IgD-negative memory B cell (primary cell): ENCODE results near the gene MYO9B. TPM values are rescaled to one million over a fixed set of nuclear protein-coding genes. Genes with fewer than 3 reads are reported as not detected.

Experiments
- H3K27ac Mint-ChIP-seq, 3 donors: one replicate each; pipeline ENCODE4 v1.8.0; 2020 to 2022; ENCODE audit warnings: mild to moderate bottlenecking in 3 of 3, mixed read lengths in 3 of 3, moderate library complexity in 1 of 3
- H3K27me3 Mint-ChIP-seq: one replicate; pipeline ENCODE4 v1.8.0; 2021; ENCODE audit warnings: mixed read lengths
- H3K36me3 Mint-ChIP-seq: one replicate; pipeline ENCODE4 v1.8.0; 2020; ENCODE audit warnings: mild to moderate bottlenecking, mixed read lengths
- H3K4me1 Mint-ChIP-seq, 3 donors: one replicate each; pipeline ENCODE4 v1.8.0; 2020 to 2022; ENCODE audit warnings: mixed read lengths in 3 of 3, mild to moderate bottlenecking in 1 of 3
- H3K4me3 Mint-ChIP-seq, 4 donors: one replicate each; pipeline ENCODE4 v1.8.0; 2020 to 2022; ENCODE audit warnings: mild to moderate bottlenecking in 4 of 4, mixed read lengths in 4 of 4, moderate library complexity in 3 of 4
- H3K9me3 Mint-ChIP-seq, 3 donors: one replicate each; pipeline ENCODE4 v1.8.0; 2020 to 2021; ENCODE audit warnings: mixed read lengths in 3 of 3, mild to moderate bottlenecking in 1 of 3
- polyA plus RNA-seq: library from polyadenylated mRNA; unstranded; fragments of 300-500 nt; fragmentation: Illumina TruSeq; gene quantifications from one replicate; pipeline ENCODE4 v1.2.3, GENCODE V29; 2021

The MYO9B gene
- polyA plus RNA-seq, 1 donor from 2014 or later = 26.9 TPM

GRCh38 chr19:17197666-17198065 is 122.1 kb downstream of the MYO9B start:
- Mint-ChIP-seq H3K27ac (peak overlapping the region in 1 of 3 donors; percentile 45), H3K4me1 (peaks cover 0 to 2% (median 0%) of the 10 kb centered on the region in 3 donors), H3K9me3 (no peaks in the 10 kb centered on the region), H3K27me3 (no peaks in the 10 kb centered on the region), H3K4me3 (no peak overlapping the region), H3K36me3 (peaks cover 8% of the 10 kb centered on the region)

GRCh38 chr19:17200408-17201079 is 125.0 kb downstream of the MYO9B start:
- Mint-ChIP-seq H3K27me3 (no peaks in the 10 kb centered on the region), H3K27ac (no peak overlapping the region), H3K4me1 (peaks cover 0 to 4% (median 0%) of the 10 kb centered on the region in 3 donors), H3K9me3 (no peaks in the 10 kb centered on the region), H3K4me3 (no peak overlapping the region), H3K36me3 (peaks cover 13% of the 10 kb centered on the region)

- H3K9me3 Mint-ChIP-seq = no peaks in the 10 kb centered on the region
- no peaks in the 10 kb centered on the region for H3K27me3 Mint-ChIP-seq
- H3K27ac Mint-ChIP-seq = peak overlapping the region in 1 of 3 donors; percentile 53
- H3K4me3 Mint-ChIP-seq = no peak overlapping the region
- peaks cover 8% of the 10 kb centered on the region for H3K36me3 Mint-ChIP-seq
- peaks cover 0 to 2% (median 0%) of the 10 kb centered on the region in 3 donors for H3K4me1 Mint-ChIP-seq
Observed at GRCh38 chr19:17202249-17202648, 126.7 kb downstream of the MYO9B start.

GRCh38 chr19:17202713-17203112 is 127.1 kb downstream of the MYO9B start:
- Mint-ChIP-seq H3K4me1 (peaks cover 0 to 2% (median 0%) of the 10 kb centered on the region in 3 donors), H3K27ac (peak overlapping the region in 2 of 3 donors; percentile 31 to 53)

DNA sequence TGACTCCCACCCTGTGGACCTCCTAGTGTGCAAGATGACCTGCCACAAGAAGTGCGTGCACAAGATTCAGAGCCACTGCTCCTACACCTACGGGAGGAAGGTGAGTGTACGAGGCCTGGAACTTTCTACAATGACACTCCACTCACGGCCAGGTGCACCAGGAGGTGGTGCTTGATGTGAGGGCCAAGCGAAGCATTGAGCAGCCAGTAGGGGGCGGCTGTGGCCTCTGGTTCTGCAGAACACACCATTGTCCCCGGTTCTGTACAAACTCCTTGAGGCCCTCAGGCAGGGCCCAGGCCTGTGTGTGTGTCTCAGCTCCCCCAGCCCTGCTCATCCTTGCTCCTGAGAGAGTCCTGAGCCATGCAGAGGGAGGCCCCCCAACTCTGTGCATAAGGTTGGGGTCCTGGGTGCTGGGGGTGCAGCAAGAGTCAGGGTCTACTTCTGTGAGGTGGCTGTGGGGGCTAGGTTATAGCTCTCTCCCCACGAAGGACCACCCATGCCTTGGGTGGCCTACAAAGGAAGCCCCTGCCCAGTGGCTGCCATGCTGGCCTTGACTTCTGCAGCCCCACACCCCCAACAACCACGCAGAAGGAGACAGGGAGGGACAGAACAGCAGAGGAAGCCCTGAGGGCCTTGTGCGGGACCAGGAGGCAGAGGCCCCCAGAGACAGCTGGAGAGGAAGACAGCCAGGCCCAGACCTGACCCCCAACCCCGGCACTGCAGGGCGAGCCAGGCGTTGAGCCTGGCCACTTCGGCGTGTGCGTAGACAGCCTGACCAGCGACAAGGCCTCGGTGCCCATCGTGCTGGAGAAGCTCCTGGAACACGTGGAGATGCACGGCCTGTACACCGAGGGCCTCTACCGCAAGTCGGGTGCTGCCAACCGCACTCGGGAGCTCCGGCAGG is 129.9 kb downstream of the MYO9B start:
- Mint-ChIP-seq H3K36me3 (peaks cover 8% of the 10 kb centered on the region), H3K27me3 (no peaks in the 10 kb centered on the region), H3K27ac (peak overlapping the region in 1 of 3 donors; percentile 70), H3K4me1 (peaks cover 0 to 12% (median 6%) of the 10 kb centered on the region in 3 donors), H3K4me3 (no peak overlapping the region), H3K9me3 (no peaks in the 10 kb centered on the region)

More at GRCh38 chr19:17202713-17203112, 127.1 kb downstream of the MYO9B start:
- no peaks in the 10 kb centered on the region for H3K27me3 Mint-ChIP-seq
- H3K36me3 Mint-ChIP-seq = peaks cover 8% of the 10 kb centered on the region
- H3K4me3 Mint-ChIP-seq = no peak overlapping the region
- no peaks in the 10 kb centered on the region for H3K9me3 Mint-ChIP-seq

GRCh38 chr19:17206736-17207581 is 131.4 kb downstream of the MYO9B start:
- Mint-ChIP-seq H3K27me3 (no peaks in the 10 kb centered on the region), H3K36me3 (peaks cover 8% of the 10 kb centered on the region), H3K9me3 (no peaks in the 10 kb centered on the region)

GRCh38 chr19:17209126-17210036 is 133.8 kb downstream of the MYO9B start:
- H3K27ac Mint-ChIP-seq = peak overlapping the region in 2 of 3 donors; percentile 23 to 91
- no peaks in the 10 kb centered on the region for H3K27me3 Mint-ChIP-seq
- H3K36me3 Mint-ChIP-seq = no peaks in the 10 kb centered on the region
- H3K4me3 Mint-ChIP-seq = peak overlapping the region in 2 of 4 donors; percentile 12 to 66
- peaks cover 6 to 15% (median 6%) of the 10 kb centered on the region in 3 donors for H3K4me1 Mint-ChIP-seq
- H3K9me3 Mint-ChIP-seq = no peaks in the 10 kb centered on the region

More at GRCh38 chr19:17206736-17207581, 131.4 kb downstream of the MYO9B start:
- Mint-ChIP-seq H3K4me1 (peaks cover 0 to 13% (median 6%) of the 10 kb centered on the region in 3 donors), H3K27ac (peak overlapping the region in 1 of 3 donors; percentile 65), H3K4me3 (no peak overlapping the region)

- H3K27ac Mint-ChIP-seq = peak overlapping the region in 1 of 3 donors; percentile 31
- no peaks in the 10 kb centered on the region for H3K27me3 Mint-ChIP-seq
- peaks cover 3% of the 10 kb centered on the region for H3K36me3 Mint-ChIP-seq
- H3K9me3 Mint-ChIP-seq = no peaks in the 10 kb centered on the region
- peaks cover 8 to 22% (median 11%) of the 10 kb centered on the region in 3 donors for H3K4me1 Mint-ChIP-seq
- H3K4me3 Mint-ChIP-seq = peak overlapping the region in 1 of 4 donors; percentile 37
Observed at GRCh38 chr19:17210296-17210695, 134.7 kb downstream of the MYO9B start.

DNA sequence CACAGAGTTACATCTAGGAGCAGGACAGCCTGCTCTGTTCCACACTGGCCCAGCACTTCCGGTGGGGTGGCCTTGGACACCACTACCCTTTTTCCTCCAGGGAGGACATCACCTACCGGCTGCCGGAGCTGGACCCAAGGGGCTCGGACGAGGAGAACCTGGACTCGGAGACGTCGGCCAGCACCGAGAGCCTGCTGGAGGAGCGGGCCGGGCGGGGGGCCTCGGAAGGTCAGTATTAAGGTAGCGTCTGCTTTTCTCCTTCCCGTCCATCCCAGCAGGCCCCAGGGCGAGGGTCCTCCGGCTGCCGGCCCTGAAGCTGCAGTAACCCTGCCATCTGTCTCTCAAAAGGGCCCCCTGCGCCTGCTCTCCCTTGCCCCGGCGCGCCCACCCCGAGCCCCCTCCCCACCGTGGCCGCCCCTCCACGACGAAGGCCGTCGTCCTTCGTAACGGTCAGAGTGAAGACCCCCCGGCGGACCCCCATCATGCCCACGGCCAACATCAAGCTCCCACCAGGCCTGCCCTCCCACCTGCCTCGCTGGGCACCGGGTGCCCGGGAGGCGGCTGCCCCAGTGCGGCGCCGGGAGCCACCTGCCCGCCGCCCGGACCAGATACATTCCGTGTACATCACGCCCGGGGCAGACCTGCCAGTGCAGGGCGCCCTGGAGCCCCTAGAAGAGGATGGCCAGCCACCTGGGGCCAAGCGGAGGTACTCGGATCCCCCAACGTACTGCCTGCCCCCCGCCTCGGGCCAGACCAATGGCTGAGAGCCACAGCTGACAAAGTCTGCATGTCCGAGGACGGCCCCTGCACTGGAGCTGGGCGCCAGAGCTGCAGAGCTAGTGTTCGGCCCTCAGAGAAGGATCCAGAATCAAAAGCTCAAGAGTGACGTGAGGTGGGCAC is 136.2 kb downstream of the MYO9B start:
- Mint-ChIP-seq H3K9me3 (no peaks in the 10 kb centered on the region), H3K27me3 (no peaks in the 10 kb centered on the region), H3K27ac (peak overlapping the region in 1 of 3 donors; percentile 76), H3K4me1 (peaks cover 8 to 22% (median 13%) of the 10 kb centered on the region in 3 donors), H3K4me3 (peak overlapping the region in 2 of 4 donors; percentile 43 to 60), H3K36me3 (peaks cover 3% of the 10 kb centered on the region)

- Mint-ChIP-seq H3K4me3 (peak overlapping the region in 3 of 4 donors; percentile 23 to 60 (median 45)), H3K27me3 (no peaks in the 10 kb centered on the region), H3K4me1 (peaks cover 8 to 22% (median 13%) of the 10 kb centered on the region in 3 donors), H3K27ac (peak overlapping the region in 1 of 3 donors; percentile 76), H3K9me3 (no peaks in the 10 kb centered on the region), H3K36me3 (peaks cover 7% of the 10 kb centered on the region)
Observed at GRCh38 chr19:17213334-17213733, 137.8 kb downstream of the MYO9B start.

- Mint-ChIP-seq H3K27ac (peak overlapping the region; percentile 97 to 99 (median 97)), H3K36me3 (peaks cover 10% of the 10 kb centered on the region), H3K4me1 (peaks cover 4 to 16% (median 13%) of the 10 kb centered on the region in 3 donors), H3K27me3 (no peaks in the 10 kb centered on the region), H3K4me3 (peak overlapping the region; percentile 88 to 97 (median 95)), H3K9me3 (no peaks in the 10 kb centered on the region)
Observed at GRCh38 chr19:17214508-17215126, 139.0 kb downstream of the MYO9B start.

DNA sequence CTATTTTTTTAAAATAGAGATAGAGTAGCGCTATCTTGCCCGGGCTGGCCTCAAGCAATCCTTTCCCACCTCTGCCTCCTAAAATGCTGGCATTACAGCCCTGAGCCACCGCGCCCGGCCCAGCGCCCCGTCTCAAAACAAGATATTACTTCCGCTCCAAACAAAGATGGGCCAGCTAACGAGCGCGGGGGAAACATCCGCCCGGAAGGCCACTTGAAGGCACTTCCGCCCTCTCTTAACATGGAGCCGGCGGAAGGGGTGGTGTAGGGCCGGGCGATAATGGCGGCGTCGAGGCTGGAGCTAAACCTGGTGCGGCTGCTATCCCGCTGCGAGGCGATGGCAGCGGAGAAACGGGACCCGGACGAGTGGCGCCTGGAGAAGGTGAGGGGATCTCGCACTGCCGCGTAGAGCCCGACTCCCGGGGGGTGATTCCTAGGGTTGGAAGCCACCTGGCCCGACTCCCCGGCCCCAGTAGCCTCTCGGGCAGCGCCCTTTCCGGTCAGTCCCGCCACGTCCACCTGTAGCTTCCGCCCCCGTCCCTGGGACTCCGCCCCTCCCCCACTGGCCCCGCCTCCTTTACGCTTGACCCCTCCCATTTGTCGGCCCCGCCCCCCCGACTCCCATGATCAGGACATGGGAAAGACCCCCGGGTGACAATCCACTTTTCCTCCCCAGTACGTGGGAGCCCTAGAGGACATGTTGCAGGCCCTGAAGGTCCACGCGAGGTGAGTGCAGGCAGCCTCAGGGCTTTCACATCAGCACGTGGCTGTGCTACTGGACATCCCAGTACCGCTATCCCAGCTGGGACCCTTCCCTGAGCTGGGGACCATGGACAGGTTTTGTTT is 139.8 kb downstream of the MYO9B start, which contains the start of gene USE1:
TSS of gene USE1 (plus strand) at position 231 of the 845 bp plus-strand sequence. CDS start at position 280, 49 bp downstream.
- Mint-ChIP-seq H3K27ac (peak within 1 kb of the TSS; percentile 97 to 99 (median 97)), H3K9me3 (no peaks in the 10 kb centered on the region), H3K36me3 (peaks cover 10% of the 10 kb centered on the region), H3K4me3 (peak within 1 kb of the TSS; percentile 88 to 97 (median 95)), H3K4me1 (peaks cover 3 to 13% (median 11%) of the 10 kb centered on the region in 3 donors), H3K27me3 (no peaks in the 10 kb centered on the region)
